KMS-11 (cell line): ENCODE results near the gene MYL9.
A peak's percentile ranks its signal among the peaks of the same experiment; 100 is the strongest.

Experiments used
- H2AFZ ChIP-seq: fragments of 200-600 bp; sonication (generic); 2 replicates; pipeline ENCODE4 v1.6.1; 2016; ENCODE audit warnings: antibody characterized with exemption, mixed run types, low read depth
- H3K27ac ChIP-seq: fragments of 200-600 bp; sonication (generic); 2 replicates; pipeline ENCODE4 v1.6.1; 2016; ENCODE audit warnings: mild to moderate bottlenecking, mixed run types
- H3K27me3 ChIP-seq: fragments of 200-600 bp; sonication (generic); 2 replicates; pipeline ENCODE4 v1.6.1; 2017; ENCODE audit warnings: mild to moderate bottlenecking, low read depth, mixed run types, moderate library complexity; ENCODE audit not compliant: insufficient read depth
- H3K36me3 ChIP-seq: fragments of 200-600 bp; sonication (generic); 2 replicates; pipeline ENCODE4 v1.6.1; 2017; ENCODE audit warnings: mild to moderate bottlenecking, mixed run types; ENCODE audit not compliant: insufficient read depth
- H3K4me1 ChIP-seq: fragments of 200-600 bp; sonication (generic); 2 replicates; pipeline ENCODE4 v1.6.1; 2016; ENCODE audit warnings: mild to moderate bottlenecking, low read depth, mixed run types; ENCODE audit not compliant: poor library complexity, severe bottlenecking
- H3K4me2 ChIP-seq: fragments of 200-600 bp; sonication (generic); 2 replicates; pipeline ENCODE4 v1.7.0; 2016; ENCODE audit warnings: mild to moderate bottlenecking, mixed run types
- H3K4me3 ChIP-seq: fragments of 200-600 bp; sonication (generic); IDR thresholded peaks from 2 replicates; pipeline ENCODE4 v1.6.1; 2017; ENCODE audit warnings: low read depth, low read length, mixed read lengths; ENCODE audit not compliant: insufficient read depth
- H3K79me2 ChIP-seq: fragments of 200-600 bp; sonication (generic); 2 replicates; pipeline ENCODE4 v1.6.1; 2016; ENCODE audit warnings: low read depth, mixed run types; ENCODE audit not compliant: insufficient read depth
- H3K9ac ChIP-seq: fragments of 200-600 bp; sonication (generic); 2 replicates; pipeline ENCODE4 v1.6.1; 2016; ENCODE audit warnings: mild to moderate bottlenecking, mixed run types
- H4K20me1 ChIP-seq: fragments of 200-600 bp; sonication (generic); 2 replicates; pipeline ENCODE4 v1.6.1; 2016; ENCODE audit warnings: mild to moderate bottlenecking, mixed run types; ENCODE audit not compliant: insufficient read depth
- TF ChIP-seq, protein P1 (sequence below): fragments of 200-600 bp; sonication (generic); conservative IDR thresholded peaks from 2 replicates; pipeline ENCODE4 v1.6.1; 2017; ENCODE audit warnings: low read depth, mild to moderate bottlenecking, antibody characterized with exemption, low read length, moderate library complexity, mixed read lengths

MYL9 gene

DNA sequence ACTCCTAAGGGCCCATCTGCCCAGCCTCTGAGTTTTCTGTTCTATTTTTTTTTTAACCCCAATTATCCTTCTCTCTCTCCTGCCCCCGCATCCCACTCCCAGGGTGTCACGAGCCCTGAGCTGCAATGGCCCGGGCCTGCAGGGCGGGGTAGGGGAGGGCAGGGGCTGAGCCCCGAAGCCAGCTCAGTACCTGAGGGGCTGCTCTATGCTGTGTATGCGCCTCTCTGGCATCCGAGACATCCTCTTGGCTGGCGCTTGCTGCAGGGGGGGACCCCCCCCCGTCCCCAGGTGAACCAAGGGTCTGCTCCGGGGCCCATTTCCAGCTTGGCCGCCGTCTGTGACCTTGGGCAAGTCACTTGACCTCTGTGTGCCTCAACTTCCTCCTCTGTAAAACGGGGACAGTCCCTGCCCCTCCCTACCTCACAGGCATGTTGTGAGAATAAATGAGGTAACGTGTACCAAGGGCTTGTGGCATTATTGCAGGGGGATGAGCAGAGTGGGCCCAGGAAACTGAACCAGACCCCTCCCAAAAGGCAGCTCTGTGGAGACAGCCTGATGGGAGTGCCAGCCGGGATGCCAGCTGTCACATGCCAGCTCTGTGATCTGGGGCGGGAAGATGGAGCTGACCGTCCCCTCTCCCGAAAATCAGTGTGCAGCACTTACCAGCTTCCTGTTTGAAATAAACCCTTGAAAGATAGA lies 13.0 kb upstream of the MYL9 start:
- no peak overlapping the region for H3K4me3 ChIP-seq
- H3K4me1 ChIP-seq = peaks cover 48% of the 10 kb centered on the region
- H3K27me3 ChIP-seq = no peaks in the 10 kb centered on the region
- no peak overlapping the region for H3K9ac ChIP-seq
- H2AFZ ChIP-seq = no peak overlapping the region
- H3K36me3 ChIP-seq = no peaks in the 10 kb centered on the region
- H3K79me2 ChIP-seq = no peaks in the 10 kb centered on the region
- H3K27ac ChIP-seq = no peak overlapping the region
- no peaks in the 10 kb centered on the region for H4K20me1 ChIP-seq
- TF ChIP-seq, protein P1, sequence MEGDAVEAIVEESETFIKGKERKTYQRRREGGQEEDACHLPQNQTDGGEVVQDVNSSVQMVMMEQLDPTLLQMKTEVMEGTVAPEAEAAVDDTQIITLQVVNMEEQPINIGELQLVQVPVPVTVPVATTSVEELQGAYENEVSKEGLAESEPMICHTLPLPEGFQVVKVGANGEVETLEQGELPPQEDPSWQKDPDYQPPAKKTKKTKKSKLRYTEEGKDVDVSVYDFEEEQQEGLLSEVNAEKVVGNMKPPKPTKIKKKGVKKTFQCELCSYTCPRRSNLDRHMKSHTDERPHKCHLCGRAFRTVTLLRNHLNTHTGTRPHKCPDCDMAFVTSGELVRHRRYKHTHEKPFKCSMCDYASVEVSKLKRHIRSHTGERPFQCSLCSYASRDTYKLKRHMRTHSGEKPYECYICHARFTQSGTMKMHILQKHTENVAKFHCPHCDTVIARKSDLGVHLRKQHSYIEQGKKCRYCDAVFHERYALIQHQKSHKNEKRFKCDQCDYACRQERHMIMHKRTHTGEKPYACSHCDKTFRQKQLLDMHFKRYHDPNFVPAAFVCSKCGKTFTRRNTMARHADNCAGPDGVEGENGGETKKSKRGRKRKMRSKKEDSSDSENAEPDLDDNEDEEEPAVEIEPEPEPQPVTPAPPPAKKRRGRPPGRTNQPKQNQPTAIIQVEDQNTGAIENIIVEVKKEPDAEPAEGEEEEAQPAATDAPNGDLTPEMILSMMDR = no peak
- H3K4me2 ChIP-seq = no peak overlapping the region

DNA sequence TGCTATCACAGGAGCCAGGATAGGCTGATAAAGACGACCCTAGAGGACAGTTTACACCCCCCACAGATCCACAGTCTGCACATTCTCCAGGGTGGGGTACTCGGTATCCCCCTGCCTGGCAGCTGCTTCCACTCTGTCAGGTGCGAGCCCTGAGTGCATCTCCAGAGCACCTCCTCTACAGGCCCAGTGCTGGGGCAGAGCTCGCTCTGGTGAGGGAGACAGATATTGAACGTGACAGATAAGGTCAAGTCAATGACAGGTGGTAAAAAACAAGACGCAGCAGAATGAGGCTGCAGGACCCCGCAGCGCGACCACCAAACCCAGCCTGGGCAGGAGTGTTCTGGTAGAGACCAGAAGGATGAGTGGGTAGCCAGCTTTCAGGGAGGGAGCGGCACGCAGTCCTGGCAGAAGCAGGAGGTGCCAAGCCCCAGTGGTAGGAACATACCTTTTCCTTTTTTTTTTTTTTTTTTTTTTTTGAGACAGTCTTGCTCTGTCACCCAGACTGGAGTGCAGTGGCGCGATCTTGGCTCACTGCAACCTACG lies 12.4 kb upstream of the MYL9 start:
- H3K27ac ChIP-seq = no peak overlapping the region

DNA sequence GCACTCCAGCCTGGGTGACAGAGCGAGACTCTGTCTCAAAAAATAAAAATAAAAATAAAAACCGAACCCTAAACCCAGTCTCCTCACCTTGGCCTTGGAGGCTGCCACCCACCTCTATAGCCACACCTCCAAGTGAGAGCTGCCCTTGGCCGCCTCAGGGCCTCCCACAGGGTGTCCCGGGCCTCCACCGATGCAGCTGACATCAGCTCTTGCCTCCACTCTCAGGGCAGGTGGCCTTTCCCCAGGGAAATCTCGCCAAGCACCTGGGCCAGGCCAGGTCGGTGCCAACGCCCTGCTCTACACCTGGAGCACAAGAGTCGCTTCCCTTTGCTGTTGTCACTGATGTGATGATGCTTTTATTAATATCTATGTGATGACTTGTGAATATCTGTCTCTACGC lies 8.9 kb upstream of the MYL9 start:
- H3K4me1 ChIP-seq = peaks cover 56% of the 10 kb centered on the region
- peak overlapping the region; percentile 83; the same call in 1 of the 2 replicates for H2AFZ ChIP-seq
- H3K36me3 ChIP-seq = no peaks in the 10 kb centered on the region
- H3K4me3 ChIP-seq = no peak overlapping the region
- peak overlapping the region; percentile 89 for H3K27ac ChIP-seq
- peak overlapping the region; percentile 96 for H3K4me2 ChIP-seq
- TF ChIP-seq, protein P1 = no peak
- no peaks in the 10 kb centered on the region for H3K27me3 ChIP-seq
- H3K9ac ChIP-seq = peak overlapping the region; percentile 68; the same call in 1 of the 2 replicates
- no peaks in the 10 kb centered on the region for H3K79me2 ChIP-seq
- H4K20me1 ChIP-seq = no peaks in the 10 kb centered on the region

More for the DNA sequence above, 12.4 kb upstream of the MYL9 start:
- H2AFZ ChIP-seq = no peak overlapping the region
- TF ChIP-seq, protein P1 = no peak
- H3K4me2 ChIP-seq = no peak overlapping the region
- no peak overlapping the region for H3K4me3 ChIP-seq
- H4K20me1 ChIP-seq = no peaks in the 10 kb centered on the region
- no peaks in the 10 kb centered on the region for H3K79me2 ChIP-seq
- H3K4me1 ChIP-seq = peaks cover 55% of the 10 kb centered on the region
- H3K27me3 ChIP-seq = no peaks in the 10 kb centered on the region
- H3K9ac ChIP-seq = no peak overlapping the region
- no peaks in the 10 kb centered on the region for H3K36me3 ChIP-seq

DNA sequence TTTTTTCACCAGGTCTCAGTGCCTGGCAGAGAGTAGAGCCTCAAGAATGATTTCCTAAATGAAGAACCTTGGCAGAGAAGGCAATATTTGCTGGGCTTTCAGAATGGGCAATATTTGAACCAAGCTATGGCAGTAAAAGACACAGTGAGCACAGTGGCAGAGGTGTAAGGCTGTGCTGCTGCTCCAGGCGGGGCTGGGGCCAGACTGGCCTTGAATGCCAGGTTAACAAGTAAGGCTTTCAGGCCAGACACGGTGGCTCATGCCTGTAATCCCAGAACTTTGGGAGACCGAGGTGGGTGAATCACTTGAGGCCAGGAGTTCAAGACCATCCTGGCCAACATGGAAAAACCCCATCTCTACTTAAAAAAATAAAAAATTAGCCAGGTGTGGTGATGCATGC lies 8.5 kb upstream of the MYL9 start:
- TF ChIP-seq, protein P1 = no peak
- no peaks in the 10 kb centered on the region for H3K79me2 ChIP-seq
- H4K20me1 ChIP-seq = no peaks in the 10 kb centered on the region
- peak overlapping the region; percentile 68; the same call in 1 of the 2 replicates for H3K9ac ChIP-seq
- H3K27me3 ChIP-seq = no peaks in the 10 kb centered on the region
- no peaks in the 10 kb centered on the region for H3K36me3 ChIP-seq
- peak overlapping the region; percentile 96 for H3K4me2 ChIP-seq
- H3K4me3 ChIP-seq = no peak overlapping the region
- H3K4me1 ChIP-seq = peaks cover 56% of the 10 kb centered on the region
- H3K27ac ChIP-seq = peak overlapping the region; percentile 89
- no peak overlapping the region for H2AFZ ChIP-seq
